Esophagus squamous epithelium (tissue), 4 donors: ENCODE data around the gene LANCL1.

Experiments
- CTCF ChIP-seq, 6 experiments: fragments of 450-650 bp in 4 of 6; fragments of 200-600 bp in 2 of 6; sonication (generic) in 2 of 6; IDR thresholded peaks; one replicate each; pipeline ENCODE4 v1.5.1; 2016 to 2019; ENCODE audit warnings: antibody characterized with exemption in 6 of 6, mild to moderate bottlenecking in 4 of 6, moderate library complexity in 4 of 6
- POLR2A ChIP-seq, 4 donors: fragments of 450-650 bp; IDR thresholded peaks; one replicate each; pipeline ENCODE4 v1.6.1; 2017; ENCODE audit warnings: antibody characterized with exemption in 4 of 4, mild to moderate bottlenecking in 4 of 4, moderate library complexity in 3 of 4

- TF ChIP-seq CTCF (IDR thresholded peaks at IDR 0.05) (no peak), POLR2A (IDR thresholded peaks at IDR 0.05) (no peak)
Measured at GRCh38 chr2:210452194-210452593, 24.4 kb downstream of the LANCL1 start.
